Measurements from ENCODE around the gene BPTF.

DNA sequence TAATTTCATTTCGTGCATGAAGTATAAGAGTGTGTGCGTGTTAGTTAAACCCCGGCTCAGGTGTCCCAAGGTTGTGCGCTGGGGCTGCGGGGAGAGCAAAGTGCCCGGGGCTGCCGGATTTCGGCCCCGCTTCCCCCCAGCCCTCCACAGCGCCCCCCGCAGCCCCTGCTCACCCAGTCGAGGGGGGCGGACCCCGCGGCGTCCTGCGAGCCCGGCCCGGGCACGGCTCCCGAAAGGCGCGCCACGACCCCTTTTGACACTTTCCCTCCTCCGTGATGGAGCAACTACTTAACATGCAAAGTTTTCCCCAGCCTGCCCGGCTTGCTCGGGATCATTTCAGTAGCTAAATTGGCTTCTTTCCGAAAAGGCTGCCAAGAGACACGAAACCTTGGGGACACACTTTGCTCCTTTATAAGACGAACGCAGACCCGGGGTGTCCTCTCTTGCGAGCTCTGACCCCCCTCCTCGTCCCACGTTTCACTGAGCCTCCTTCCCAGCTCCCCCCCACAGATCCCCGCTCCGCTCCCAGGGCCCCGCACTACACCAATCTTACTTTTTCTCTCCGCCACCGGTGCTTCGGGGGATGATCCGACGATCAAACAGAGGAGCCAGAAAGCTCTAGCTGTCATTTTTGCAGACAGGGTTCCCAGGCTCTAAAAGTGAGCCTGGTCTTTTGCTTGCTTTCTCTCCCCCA, 170.4 kb downstream of the BPTF start:
- TF ChIP-seq, protein P1, sequence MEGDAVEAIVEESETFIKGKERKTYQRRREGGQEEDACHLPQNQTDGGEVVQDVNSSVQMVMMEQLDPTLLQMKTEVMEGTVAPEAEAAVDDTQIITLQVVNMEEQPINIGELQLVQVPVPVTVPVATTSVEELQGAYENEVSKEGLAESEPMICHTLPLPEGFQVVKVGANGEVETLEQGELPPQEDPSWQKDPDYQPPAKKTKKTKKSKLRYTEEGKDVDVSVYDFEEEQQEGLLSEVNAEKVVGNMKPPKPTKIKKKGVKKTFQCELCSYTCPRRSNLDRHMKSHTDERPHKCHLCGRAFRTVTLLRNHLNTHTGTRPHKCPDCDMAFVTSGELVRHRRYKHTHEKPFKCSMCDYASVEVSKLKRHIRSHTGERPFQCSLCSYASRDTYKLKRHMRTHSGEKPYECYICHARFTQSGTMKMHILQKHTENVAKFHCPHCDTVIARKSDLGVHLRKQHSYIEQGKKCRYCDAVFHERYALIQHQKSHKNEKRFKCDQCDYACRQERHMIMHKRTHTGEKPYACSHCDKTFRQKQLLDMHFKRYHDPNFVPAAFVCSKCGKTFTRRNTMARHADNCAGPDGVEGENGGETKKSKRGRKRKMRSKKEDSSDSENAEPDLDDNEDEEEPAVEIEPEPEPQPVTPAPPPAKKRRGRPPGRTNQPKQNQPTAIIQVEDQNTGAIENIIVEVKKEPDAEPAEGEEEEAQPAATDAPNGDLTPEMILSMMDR (conservative IDR thresholded peaks at IDR 0.05; ENCODE audit: low read depth, low read length), result peak; percentile 33
- TF ChIP-seq EZH2 (IDR thresholded peaks at IDR 0.05; ENCODE audit: low read length, unreplicated experiment), result no peak
